K562 (cell line): Measurements from ENCODE around the gene DHX40. TPM values are rescaled to one million over a fixed set of nuclear protein-coding genes. Genes with fewer than 3 reads are reported as not detected.
A peak's percentile ranks its signal among the peaks of the same experiment; 100 is the strongest.

ENCODE experiments used
- CTCF ChIP-seq, 3 experiments: IDR thresholded peaks in 2 of 3; conservative IDR thresholded peaks in 1 of 3; 2 replicates each; pipeline ENCODE4 v1.5.1; 2011 to 2012; ENCODE audit warnings: low read length in 3 of 3, mild to moderate bottlenecking in 3 of 3, control low read depth in 2 of 3, improper control_type of control experiment in 1 of 3, inconsistent platforms in 1 of 3, low read depth in 1 of 3, mixed read lengths in 1 of 3, moderate library complexity in 1 of 3; ENCODE audit not compliant: insufficient read depth in 2 of 3
- CXXC5 ChIP-seq: fragments of 250-450 bp; sonication (Bioruptor Pico); IDR thresholded peaks from 2 replicates; pipeline ENCODE4 v1.8.0; 2022; ENCODE audit warnings: inconsistent platforms, mild to moderate bottlenecking, moderate library complexity
- DNMT1 ChIP-seq: fragments of 450-650 bp; IDR thresholded peaks from 2 replicates; pipeline ENCODE4 v1.6.1; 2016; ENCODE audit warnings: antibody characterized with exemption, mild to moderate bottlenecking
- DPF2 ChIP-seq: fragments of 450-650 bp; IDR thresholded peaks from 2 replicates; pipeline ENCODE4 v1.6.1; 2016
- ETV1 ChIP-seq: fragments of 450-650 bp; conservative IDR thresholded peaks from 2 replicates; pipeline ENCODE4 v1.6.1; 2016; ENCODE audit warnings: missing genetic modification characterization, control low read depth, low read depth, missing compliant biosample characterization
- FOXJ2 ChIP-seq: fragments of 200-800 bp; sonication (Bioruptor generic); IDR thresholded peaks from 2 replicates; pipeline ENCODE4 v1.6.1; 2016; ENCODE audit warnings: missing genetic modification characterization, missing compliant biosample characterization
- HDAC1 ChIP-seq, 2 experiments: fragments of 450-650 bp; IDR thresholded peaks; 2 replicates each; pipeline ENCODE4 v1.6.1; 2016 to 2017; ENCODE audit warnings: inconsistent platforms in 1 of 2, mild to moderate bottlenecking in 1 of 2, moderate library complexity in 1 of 2
- NFE2L1 ChIP-seq: fragments of 450-650 bp; IDR thresholded peaks from 2 replicates; pipeline ENCODE4 v1.6.1; 2016; ENCODE audit warnings: missing genetic modification characterization, low read depth, mild to moderate bottlenecking, missing compliant biosample characterization, moderate library complexity, borderline replicate concordance
- POLR2AphosphoS2 ChIP-seq: IDR thresholded peaks from 2 replicates; pipeline ENCODE4 v1.6.1; 2012; ENCODE audit warnings: low read length, improper control_type of control experiment
- PRDM10 ChIP-seq: fragments of 450-650 bp; IDR thresholded peaks from 2 replicates; pipeline ENCODE4 v1.6.1; 2018; ENCODE audit not compliant: partially characterized antibody
- SIX5 ChIP-seq, 2 experiments: IDR thresholded peaks; 2 replicates each; pipeline ENCODE4 v1.6.1; 2011; ENCODE audit warnings: low read length in 2 of 2, borderline replicate concordance in 1 of 2, low read depth in 1 of 2, mild to moderate bottlenecking in 1 of 2, moderate library complexity in 1 of 2; ENCODE audit not compliant: insufficient read depth in 1 of 2
- SLC30A9 ChIP-seq: fragments of 250-450 bp; sonication (Bioruptor Pico); IDR thresholded peaks from 2 replicates; pipeline ENCODE4 v1.8.0; 2022; ENCODE audit warnings: mild to moderate bottlenecking, moderate library complexity
- TAF1 ChIP-seq: IDR thresholded peaks from 2 replicates; pipeline ENCODE4 v1.6.1; 2011; ENCODE audit warnings: mild to moderate bottlenecking, low read length, moderate library complexity; ENCODE audit not compliant: insufficient read depth, control insufficient read depth, severe bottlenecking; ENCODE audit errors: extremely low read depth
- TAF9B ChIP-seq: fragments of 450-650 bp; IDR thresholded peaks from 2 replicates; pipeline ENCODE4 v1.6.1; 2018; ENCODE audit warnings: mild to moderate bottlenecking; ENCODE audit not compliant: partially characterized antibody
- ZNF830 ChIP-seq: fragments of 250-450 bp; sonication (Bioruptor Pico); IDR thresholded peaks from 2 replicates; pipeline ENCODE4 v1.5.0; 2021; ENCODE audit warnings: mild to moderate bottlenecking
- polyA plus RNA-seq, 8 experiments: library from polyadenylated mRNA; depleted of rRNA in 4 of 8; stranded (reverse) in 5 of 8; unstranded in 3 of 8; fragments of >200 nt; fragmentation: Nextera tagmentation in 2 of 8; fragmentation: Illumina TruSeq in 1 of 8; extraction: Ambion mirVana in 2 of 8; extraction: Trizol in 1 of 8; gene quantifications; 2 replicates each; pipeline versions ENCODE4 v1.2.1 to v1.2.3, GENCODE V29; 2011 to 2014; ENCODE audit warnings: inconsistent platforms in 1 of 8, missing spikeins in 1 of 8
- total RNA-seq, 7 experiments: library from RNA; depleted of rRNA in 6 of 7; stranded (reverse); fragments of >200 nt in 6 of 7; fragmentation: Illumina TruSeq in 2 of 7; extraction: Trizol in 2 of 7; gene quantifications; 2 replicates each; pipeline versions ENCODE4 v1.2.1 to v1.2.3, GENCODE V29; 2011 to 2021; ENCODE audit warnings: low replicate concordance in 1 of 7
- TF ChIP-seq, protein P1 (sequence below), 2 experiments: IDR thresholded peaks; 2 replicates each; pipeline ENCODE4 v1.6.1; 2012; ENCODE audit warnings: improper control_type of control experiment in 2 of 2, low read depth in 2 of 2, low read length in 2 of 2, borderline replicate concordance in 1 of 2
- TF ChIP-seq, protein P2 (sequence below), 3 experiments: fragments of 200-800 bp in 1 of 3; sonication (Bioruptor generic) in 1 of 3; sonication (generic) in 1 of 3; formaldehyde crosslinking in 1 of 3; IDR thresholded peaks; 2 replicates each; pipeline versions ENCODE4 v1.6.1 to v1.8.0; 2016 to 2022; ENCODE audit warnings: mild to moderate bottlenecking in 2 of 3, missing compliant biosample characterization in 2 of 3, missing genetic modification characterization in 2 of 3, missing genetic modification reagents in 1 of 3
- TF ChIP-seq, protein P3 (sequence below): sonication (generic); formaldehyde crosslinking; IDR thresholded peaks from 2 replicates; pipeline ENCODE4 v1.8.0; 2022; ENCODE audit warnings: missing genetic modification reagents, mild to moderate bottlenecking, moderate library complexity, borderline replicate concordance

Gene DHX40
- total and polyA plus RNA-seq, 9 of the 15 experiments (the other 6 are each of a cell fraction or from before 2014, with no cell fraction given), result 7.2 to 38.6 (median 18.7) TPM

DNA sequence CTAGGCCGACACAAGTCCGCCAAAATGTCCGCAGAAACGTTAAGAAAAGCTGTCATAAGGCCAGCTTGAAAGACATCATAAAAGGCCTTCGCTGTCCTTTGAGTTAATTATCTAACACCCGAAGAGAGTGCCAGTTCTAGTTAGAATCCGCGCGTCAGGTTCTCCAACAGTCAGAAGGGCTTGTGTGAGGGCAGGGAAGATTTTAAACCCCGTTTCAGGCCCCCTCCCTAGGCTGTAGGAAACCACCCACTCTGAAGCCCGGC is 53.6 kb downstream of the DHX40 start (continued):
- TF ChIP-seq, protein P1, sequence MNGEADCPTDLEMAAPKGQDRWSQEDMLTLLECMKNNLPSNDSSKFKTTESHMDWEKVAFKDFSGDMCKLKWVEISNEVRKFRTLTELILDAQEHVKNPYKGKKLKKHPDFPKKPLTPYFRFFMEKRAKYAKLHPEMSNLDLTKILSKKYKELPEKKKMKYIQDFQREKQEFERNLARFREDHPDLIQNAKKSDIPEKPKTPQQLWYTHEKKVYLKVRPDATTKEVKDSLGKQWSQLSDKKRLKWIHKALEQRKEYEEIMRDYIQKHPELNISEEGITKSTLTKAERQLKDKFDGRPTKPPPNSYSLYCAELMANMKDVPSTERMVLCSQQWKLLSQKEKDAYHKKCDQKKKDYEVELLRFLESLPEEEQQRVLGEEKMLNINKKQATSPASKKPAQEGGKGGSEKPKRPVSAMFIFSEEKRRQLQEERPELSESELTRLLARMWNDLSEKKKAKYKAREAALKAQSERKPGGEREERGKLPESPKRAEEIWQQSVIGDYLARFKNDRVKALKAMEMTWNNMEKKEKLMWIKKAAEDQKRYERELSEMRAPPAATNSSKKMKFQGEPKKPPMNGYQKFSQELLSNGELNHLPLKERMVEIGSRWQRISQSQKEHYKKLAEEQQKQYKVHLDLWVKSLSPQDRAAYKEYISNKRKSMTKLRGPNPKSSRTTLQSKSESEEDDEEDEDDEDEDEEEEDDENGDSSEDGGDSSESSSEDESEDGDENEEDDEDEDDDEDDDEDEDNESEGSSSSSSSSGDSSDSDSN (IDR thresholded peaks at IDR 0.05; ENCODE audit: borderline replicate concordance in 1 of 2, low read depth in 2 of 2, low read length in 2 of 2), result peak; percentile 78 to 97; a peak in 2 of 4 replicates
- no peak for TF ChIP-seq PRDM10
- no peak for TF ChIP-seq SLC30A9 (CRISPR knock-in tag)
- 0 out of 2 replicates have a peak, but pooled peaks have one; percentile 38 for TF ChIP-seq POLR2AphosphoS2
- TF ChIP-seq FOXJ2 (tag), result peak; percentile 36; the same call in 1 of the 2 replicates
- TF ChIP-seq DNMT1, result no peak
- TF ChIP-seq, protein P2, sequence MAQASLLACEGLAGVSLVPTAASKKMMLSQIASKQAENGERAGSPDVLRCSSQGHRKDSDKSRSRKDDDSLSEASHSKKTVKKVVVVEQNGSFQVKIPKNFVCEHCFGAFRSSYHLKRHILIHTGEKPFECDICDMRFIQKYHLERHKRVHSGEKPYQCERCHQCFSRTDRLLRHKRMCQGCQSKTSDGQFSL (CRISPR knock-in tag; IDR thresholded peaks at IDR 0.05), result no peak
- TF ChIP-seq, protein P2 (tag; IDR thresholded peaks at IDR 0.05), result no peak
- TF ChIP-seq DPF2, result no peak
- peak; percentile 96 for TF ChIP-seq TAF1
- TF ChIP-seq ETV1 (tag), result no peak
- TF ChIP-seq NFE2L1 (tag), result no peak
- 0 out of 6 replicates have a peak, but pooled peaks of 1 of the 3 experiments have one; percentile 3 for TF ChIP-seq CTCF (IDR thresholded peaks at IDR 0.05 in 2 of 3, conservative IDR thresholded peaks at IDR 0.05 in 1 of 3; ENCODE audit: insufficient read depth in 2 of 3, low read depth in 1 of 3, low read length in 3 of 3)
- TF ChIP-seq SIX5 (IDR thresholded peaks at IDR 0.05; ENCODE audit: borderline replicate concordance in 1 of 2, insufficient read depth in 1 of 2, low read depth in 1 of 2, low read length in 2 of 2), result no peak
- no peak for TF ChIP-seq HDAC1 (IDR thresholded peaks at IDR 0.05)
- TF ChIP-seq CXXC5, result no peak
- no peak for TF ChIP-seq ZNF830 (CRISPR knock-in tag)
- TF ChIP-seq, protein P3, sequence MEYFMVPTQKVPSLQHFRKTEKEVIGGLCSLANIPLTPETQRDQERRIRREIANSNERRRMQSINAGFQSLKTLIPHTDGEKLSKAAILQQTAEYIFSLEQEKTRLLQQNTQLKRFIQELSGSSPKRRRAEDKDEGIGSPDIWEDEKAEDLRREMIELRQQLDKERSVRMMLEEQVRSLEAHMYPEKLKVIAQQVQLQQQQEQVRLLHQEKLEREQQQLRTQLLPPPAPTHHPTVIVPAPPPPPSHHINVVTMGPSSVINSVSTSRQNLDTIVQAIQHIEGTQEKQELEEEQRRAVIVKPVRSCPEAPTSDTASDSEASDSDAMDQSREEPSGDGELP, result no peak
- no peak for TF ChIP-seq TAF9B
